GM12875 (cell line): Measurements from ENCODE around the gene DSCAML1.

Source experiments
- H3K4me3 ChIP-seq: one replicate; pipeline ENCODE4 v1.5.1; 2011; ENCODE audit warnings: low read depth, low read length, control low read depth
- TF ChIP-seq, protein P1 (sequence below): IDR thresholded peaks from 2 replicates; pipeline ENCODE4 v1.5.1; 2011; ENCODE audit warnings: low read depth, mild to moderate bottlenecking, control low read depth, inconsistent platforms, low read length, moderate library complexity, borderline replicate concordance; ENCODE audit not compliant: insufficient read depth

DSCAML1 gene

DNA sequence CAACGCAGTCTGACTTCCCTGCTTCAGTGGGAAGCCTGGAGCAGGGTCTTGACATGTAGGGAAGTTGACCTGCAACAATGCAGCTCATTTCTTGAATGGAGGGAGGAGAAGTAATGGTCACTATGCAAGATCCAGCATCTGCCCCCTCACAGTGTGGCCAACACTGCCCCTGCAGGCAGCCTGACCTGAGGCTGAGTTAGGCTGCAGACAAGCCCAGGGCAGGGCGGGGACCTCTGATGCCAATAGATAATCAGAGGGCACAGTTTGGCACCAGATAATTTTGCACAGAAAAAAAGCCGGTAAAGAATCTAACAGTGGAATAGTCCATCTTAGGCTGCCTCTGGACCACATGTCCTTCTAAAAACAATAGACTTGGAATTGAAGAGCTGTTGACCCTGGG, 182.3 kb downstream of the DSCAML1 start:
- TF ChIP-seq, protein P1, sequence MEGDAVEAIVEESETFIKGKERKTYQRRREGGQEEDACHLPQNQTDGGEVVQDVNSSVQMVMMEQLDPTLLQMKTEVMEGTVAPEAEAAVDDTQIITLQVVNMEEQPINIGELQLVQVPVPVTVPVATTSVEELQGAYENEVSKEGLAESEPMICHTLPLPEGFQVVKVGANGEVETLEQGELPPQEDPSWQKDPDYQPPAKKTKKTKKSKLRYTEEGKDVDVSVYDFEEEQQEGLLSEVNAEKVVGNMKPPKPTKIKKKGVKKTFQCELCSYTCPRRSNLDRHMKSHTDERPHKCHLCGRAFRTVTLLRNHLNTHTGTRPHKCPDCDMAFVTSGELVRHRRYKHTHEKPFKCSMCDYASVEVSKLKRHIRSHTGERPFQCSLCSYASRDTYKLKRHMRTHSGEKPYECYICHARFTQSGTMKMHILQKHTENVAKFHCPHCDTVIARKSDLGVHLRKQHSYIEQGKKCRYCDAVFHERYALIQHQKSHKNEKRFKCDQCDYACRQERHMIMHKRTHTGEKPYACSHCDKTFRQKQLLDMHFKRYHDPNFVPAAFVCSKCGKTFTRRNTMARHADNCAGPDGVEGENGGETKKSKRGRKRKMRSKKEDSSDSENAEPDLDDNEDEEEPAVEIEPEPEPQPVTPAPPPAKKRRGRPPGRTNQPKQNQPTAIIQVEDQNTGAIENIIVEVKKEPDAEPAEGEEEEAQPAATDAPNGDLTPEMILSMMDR: no peak
- no peak overlapping the region for H3K4me3 ChIP-seq

GRCh38 chr11:117613521-117613920, 183.5 kb downstream of the DSCAML1 start:
- TF ChIP-seq, protein P1: no peak

DNA sequence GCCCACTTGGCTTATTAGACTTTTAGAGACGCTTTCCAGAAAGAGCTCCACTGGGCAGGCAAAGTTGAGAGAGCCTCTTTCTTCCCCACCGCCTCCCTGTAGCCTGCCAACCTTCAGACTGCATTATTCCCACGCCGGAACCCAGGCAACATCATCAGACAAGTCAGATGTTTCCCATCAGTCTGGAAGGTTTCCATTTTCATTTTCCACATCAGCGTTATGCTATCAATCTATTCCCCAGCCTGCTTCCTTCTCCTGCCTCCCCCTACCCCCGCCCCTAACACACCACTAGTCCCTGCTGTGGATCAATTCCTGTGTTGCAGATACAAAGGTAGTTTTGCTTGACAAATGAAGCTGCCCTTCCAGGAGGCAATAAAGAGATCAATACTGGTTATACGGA, 184.8 kb downstream of the DSCAML1 start:
- TF ChIP-seq, protein P1: no peak
- H3K4me3 ChIP-seq: no peak overlapping the region

More at GRCh38 chr11:117613521-117613920, 183.5 kb downstream of the DSCAML1 start:
- no peak overlapping the region for H3K4me3 ChIP-seq

GRCh38 chr11:117610901-117611300, 186.1 kb downstream of the DSCAML1 start:
- TF ChIP-seq, protein P1: no peak
- H3K4me3 ChIP-seq: no peak overlapping the region

GRCh38 chr11:117610045-117610444, 187.0 kb downstream of the DSCAML1 start:
- TF ChIP-seq, protein P1: no peak
- no peak overlapping the region for H3K4me3 ChIP-seq

- H3K4me3 ChIP-seq: no peak overlapping the region
- TF ChIP-seq, protein P1: no peak
These were observed 189.6 kb downstream of the DSCAML1 start for GRCh38 chr11:117607449-117607848.

- TF ChIP-seq, protein P1: no peak
These were observed 190.2 kb downstream of the DSCAML1 start for GRCh38 chr11:117606790-117607189.

More at GRCh38 chr11:117606790-117607189, 190.2 kb downstream of the DSCAML1 start:
- no peak overlapping the region for H3K4me3 ChIP-seq
